Adrenal gland (tissue), 5 donors: Measurements from ENCODE around the gene DDIT4L.

Source experiments
- POLR2A ChIP-seq, 2 donors: fragments of 450-650 bp; IDR thresholded peaks; one replicate each; pipeline ENCODE4 v1.6.1; 2017; ENCODE audit warnings: antibody characterized with exemption in 2 of 2, mild to moderate bottlenecking in 2 of 2, moderate library complexity in 1 of 2
- TF ChIP-seq, protein P1 (sequence below), 6 experiments: fragments of 450-650 bp in 4 of 6; fragments of 200-600 bp in 2 of 6; sonication (generic) in 1 of 6; IDR thresholded peaks; 1 replicate in 5 of 6; 2 replicates in 1 of 6; pipeline versions ENCODE4 v1.5.1 to v1.8.0; 2016 to 2021; ENCODE audit warnings: antibody characterized with exemption in 6 of 6, mild to moderate bottlenecking in 2 of 6, moderate library complexity in 1 of 6
- donor health status: DM: no; HTN: no; CAD: no.

DNA sequence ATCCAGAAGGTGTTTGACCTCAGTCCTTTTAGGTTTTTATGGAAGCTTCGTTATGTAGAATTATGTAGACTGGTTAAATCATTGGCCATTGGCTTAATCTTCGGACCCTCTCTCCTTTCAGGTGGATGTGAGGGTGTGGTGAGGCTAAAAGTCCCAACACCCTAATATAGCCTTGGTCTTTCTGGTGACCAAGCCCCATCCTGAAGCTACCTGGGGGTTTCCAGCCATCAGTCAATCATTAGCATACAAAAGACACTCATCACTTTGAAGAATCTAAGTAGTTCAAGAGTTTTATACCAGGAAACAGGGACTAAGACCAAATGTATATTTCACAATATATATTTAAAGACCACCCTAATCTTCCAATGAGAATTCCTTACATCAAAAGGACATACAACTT lies 5.5 kb downstream of the DDIT4L start:
- TF ChIP-seq, protein P1, sequence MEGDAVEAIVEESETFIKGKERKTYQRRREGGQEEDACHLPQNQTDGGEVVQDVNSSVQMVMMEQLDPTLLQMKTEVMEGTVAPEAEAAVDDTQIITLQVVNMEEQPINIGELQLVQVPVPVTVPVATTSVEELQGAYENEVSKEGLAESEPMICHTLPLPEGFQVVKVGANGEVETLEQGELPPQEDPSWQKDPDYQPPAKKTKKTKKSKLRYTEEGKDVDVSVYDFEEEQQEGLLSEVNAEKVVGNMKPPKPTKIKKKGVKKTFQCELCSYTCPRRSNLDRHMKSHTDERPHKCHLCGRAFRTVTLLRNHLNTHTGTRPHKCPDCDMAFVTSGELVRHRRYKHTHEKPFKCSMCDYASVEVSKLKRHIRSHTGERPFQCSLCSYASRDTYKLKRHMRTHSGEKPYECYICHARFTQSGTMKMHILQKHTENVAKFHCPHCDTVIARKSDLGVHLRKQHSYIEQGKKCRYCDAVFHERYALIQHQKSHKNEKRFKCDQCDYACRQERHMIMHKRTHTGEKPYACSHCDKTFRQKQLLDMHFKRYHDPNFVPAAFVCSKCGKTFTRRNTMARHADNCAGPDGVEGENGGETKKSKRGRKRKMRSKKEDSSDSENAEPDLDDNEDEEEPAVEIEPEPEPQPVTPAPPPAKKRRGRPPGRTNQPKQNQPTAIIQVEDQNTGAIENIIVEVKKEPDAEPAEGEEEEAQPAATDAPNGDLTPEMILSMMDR (IDR thresholded peaks at IDR 0.05) = no peak
- no peak for TF ChIP-seq POLR2A (IDR thresholded peaks at IDR 0.05)
